GM19240 (cell line): ENCODE measurements around the gene IQGAP1.

Experiments used
- DNase-seq: peaks from one replicate; pipeline ENCODE4 v3.0.0; 2011; ENCODE audit warnings: low spot score; ENCODE audit not compliant: insufficient read length

Gene IQGAP1

DNA sequence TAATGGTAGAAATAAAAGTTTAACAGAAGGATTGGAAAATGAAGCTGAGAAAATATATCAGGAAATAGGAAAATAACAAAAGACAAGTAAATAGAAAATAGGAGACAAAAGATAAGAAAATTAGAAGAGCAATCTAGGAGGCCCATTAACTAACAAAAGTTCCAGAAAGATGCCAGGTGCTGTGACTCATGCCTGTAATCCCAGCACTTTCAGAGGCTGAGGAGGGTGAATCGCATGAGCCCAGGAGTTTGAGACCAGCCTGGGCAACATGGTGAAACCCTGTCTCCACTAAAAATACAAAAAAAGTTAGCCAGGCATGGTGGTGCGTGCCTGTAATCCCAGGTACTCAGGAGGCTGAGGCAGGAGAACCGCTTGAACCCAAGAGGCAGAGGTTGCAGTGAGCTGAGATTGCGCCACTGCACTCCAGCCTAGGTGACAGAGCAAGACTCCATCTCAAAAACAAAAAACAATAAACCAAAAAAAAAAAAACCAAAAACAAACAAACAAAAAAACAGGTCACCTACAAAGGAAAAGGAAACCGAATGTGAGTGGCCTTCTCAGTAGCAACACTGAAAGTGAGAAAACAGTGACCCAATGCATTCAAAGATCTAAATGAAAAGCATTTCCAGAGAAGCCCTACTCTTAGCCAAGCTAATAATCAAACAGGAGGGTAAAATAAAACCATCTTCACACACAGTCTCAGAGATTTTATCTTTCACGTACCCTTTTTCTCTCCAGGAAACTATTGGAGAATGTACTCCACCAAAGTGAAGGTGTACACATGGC lies 136.2 kb downstream of the IQGAP1 start:
- DNase-seq, result peak; percentile 25

DNA sequence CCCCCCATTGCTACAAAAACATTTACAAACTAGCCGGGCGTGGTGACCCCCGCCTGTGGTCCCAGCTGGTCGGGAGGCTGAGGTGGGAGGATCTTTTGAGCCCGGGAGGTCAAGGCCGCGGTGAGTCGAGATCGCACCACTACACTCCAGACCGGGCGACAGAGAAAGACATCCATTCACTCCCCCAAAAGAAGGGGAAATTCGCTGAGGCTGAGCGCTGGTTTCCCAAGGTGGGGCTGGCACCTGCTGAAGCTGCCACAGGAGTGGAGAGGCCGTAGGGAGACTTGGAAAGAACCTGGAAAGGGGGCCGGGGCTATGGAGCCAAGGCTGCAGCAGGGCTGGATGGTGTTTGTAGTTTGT lies 140.9 kb downstream of the IQGAP1 start:
- DNase-seq, result no peak

- DNase-seq, result peak; percentile 69
Observed at GRCh38 chr15:90529371-90530249, 141.6 kb downstream of the IQGAP1 start, which contains the start of gene CRTC3. TSS of gene CRTC3 (plus strand) at chr15:90529923. CDS start at chr15:90530072, 149 bp downstream.

GRCh38 chr15:90530250-90531051 lies 142.4 kb downstream of the IQGAP1 start:
- peak; percentile 51 for DNase-seq

DNA sequence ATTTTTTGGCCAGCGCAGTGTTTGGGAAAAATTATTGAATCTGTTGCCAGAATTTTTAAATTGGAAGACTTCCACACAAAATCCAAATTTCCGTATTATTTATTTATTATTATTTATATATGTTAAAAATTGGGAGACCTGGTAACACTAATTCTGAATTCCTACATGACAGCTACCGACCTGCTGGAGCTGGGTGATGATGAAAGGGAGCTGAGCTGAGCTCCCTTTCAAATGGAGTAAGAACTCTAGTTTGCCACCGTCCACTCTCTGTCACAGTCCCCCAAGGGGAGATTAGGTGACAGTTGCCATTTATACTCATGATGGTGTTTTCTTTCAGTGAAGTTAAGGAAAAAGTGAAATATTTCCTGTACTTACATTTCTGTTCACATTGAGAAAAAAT lies 143.1 kb downstream of the IQGAP1 start:
- DNase-seq, result no peak

DNA sequence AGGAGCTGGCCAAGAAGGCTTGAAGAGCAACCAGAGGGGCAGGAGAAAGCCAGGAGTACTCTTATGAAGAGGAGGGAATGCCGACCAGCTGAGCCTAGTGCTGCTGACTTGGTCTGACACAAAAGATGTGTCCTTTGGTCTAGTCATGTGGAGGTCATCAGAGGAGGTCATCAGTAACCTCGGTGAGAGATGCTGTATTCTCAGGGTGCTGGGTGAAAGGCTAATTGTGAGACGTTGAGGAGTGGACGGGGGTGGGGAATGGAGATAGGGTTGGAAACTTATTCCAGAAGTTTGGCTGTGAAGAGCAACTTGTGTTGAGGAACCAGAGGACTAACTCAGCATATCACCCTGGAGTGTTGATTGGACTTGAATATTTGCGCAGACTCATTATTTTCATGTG lies 147.2 kb downstream of the IQGAP1 start:
- no peak for DNase-seq

- DNase-seq, result no peak
Observed at GRCh38 chr15:90539789-90540188, 151.7 kb downstream of the IQGAP1 start.

GRCh38 chr15:90540768-90541167 lies 152.7 kb downstream of the IQGAP1 start:
- no peak for DNase-seq

DNA sequence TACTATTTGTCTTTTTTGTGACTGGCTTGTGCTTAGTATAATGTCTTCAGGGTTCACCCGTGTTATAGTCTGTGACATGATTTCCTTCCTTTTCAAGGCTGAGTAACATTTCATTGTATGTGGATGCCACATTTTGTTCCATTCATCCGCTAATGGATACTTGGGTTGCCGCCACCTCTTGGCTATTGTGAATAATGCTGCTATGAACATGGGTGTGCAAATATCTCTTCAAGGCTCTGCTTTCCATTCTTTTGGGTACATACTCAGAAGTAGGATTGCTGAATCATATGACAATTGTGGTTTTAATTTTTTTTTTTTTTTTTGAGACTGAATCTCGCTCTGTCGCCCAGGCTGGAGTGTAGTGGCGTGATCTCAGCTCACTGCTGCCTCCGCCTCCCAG lies 157.1 kb downstream of the IQGAP1 start:
- DNase-seq, result no peak

DNA sequence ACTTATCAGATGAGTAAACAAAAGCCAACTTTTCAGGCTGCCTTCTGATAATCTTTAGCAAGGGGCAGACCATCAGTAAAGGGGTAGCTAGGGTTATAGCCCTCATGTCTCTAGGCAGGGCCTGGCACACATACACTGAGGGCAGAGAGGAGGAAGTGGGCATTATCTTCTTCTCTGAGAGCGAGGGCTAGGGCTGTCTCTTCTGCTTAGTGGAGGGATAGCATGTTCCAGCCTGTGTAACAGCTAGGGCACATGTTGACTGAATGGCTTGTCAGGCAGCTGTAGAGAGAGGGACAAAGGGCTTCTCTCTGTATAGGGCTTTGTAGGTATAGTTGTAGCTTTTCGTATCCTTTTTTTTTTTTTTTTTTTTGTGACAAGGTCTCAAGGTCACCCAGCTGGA lies 159.5 kb downstream of the IQGAP1 start:
- no peak for DNase-seq

DNA sequence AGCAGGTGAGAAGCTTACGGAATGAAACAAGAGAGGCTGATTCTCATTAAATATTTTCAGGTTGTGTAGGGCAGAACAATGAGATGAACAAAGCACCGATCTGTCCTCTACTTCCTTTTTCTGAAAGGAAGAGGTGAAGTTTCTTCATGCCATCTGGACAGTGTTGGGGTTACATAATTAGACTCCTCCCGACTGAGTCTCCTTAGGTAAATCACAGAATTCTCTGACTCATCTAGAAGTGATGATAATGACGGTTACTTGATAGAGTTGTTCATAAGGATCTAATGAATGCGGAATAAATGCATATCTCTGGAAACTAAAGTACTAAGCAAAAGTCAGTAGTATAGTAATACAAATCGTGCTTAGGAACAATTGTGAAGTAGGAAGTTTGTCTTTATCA lies 162.9 kb downstream of the IQGAP1 start:
- DNase-seq, result no peak
